Upper lobe of right lung (tissue), 1 donor: ENCODE measurements around the gene ARL5A. TPM values are rescaled to one million over a fixed set of nuclear protein-coding genes. Genes with fewer than 3 reads are reported as not detected.

Experiments
- ATAC-seq: fragments of 200-7000 bp; cut with Tn5 transposase; one replicate; pipeline ENCODE4 v1.9.1; 2020; ENCODE audit warnings: mild to moderate bottlenecking, moderate library complexity
- DNase-seq: peaks from one replicate; pipeline ENCODE4 v3.0.0-alpha.2; 2020
- H3K27ac ChIP-seq: fragments of 200-600 bp; one replicate; pipeline ENCODE4 v1.8.0; 2022
- H3K27me3 ChIP-seq: fragments of 200-600 bp; one replicate; pipeline ENCODE4 v1.8.0; 2022; ENCODE audit warnings: mild to moderate bottlenecking
- H3K36me3 ChIP-seq: fragments of 200-600 bp; one replicate; pipeline ENCODE4 v1.8.0; 2022
- H3K4me1 ChIP-seq: fragments of 200-600 bp; one replicate; pipeline ENCODE4 v1.8.0; 2022
- H3K4me3 ChIP-seq: fragments of 200-600 bp; one replicate; pipeline ENCODE4 v1.8.0; 2022; ENCODE audit warnings: mild to moderate bottlenecking
- H3K9me3 ChIP-seq: fragments of 200-600 bp; one replicate; pipeline ENCODE4 v1.8.0; 2022
- CTCF ChIP-seq: fragments of 200-600 bp; IDR thresholded peaks from one replicate; pipeline ENCODE4 v1.8.0; 2022; ENCODE audit warnings: antibody characterized with exemption
- intact Hi-C: fragments of 100-400 bp; cut with DNase I; formaldehyde crosslinking; loops from one replicate; pipeline ENCODE4 v1.11.0; 2022
- total RNA-seq: library from RNA; stranded (reverse); fragmentation: NEBNext Ultra II Directional; extraction: Animal tissue kit (Norgen Biotek cat#: 25700); gene quantifications from one replicate; pipeline ENCODE4 v1.2.1, GENCODE V29; 2021
- donor health status: DM: no; HTN: yes; CAD: no; lungs with severe emphysema.

Gene ARL5A
- total RNA-seq, 1 donor from 2014 or later, result 56.6 TPM

GRCh38 chr2:151860613-151861146 is 32.5 kb upstream of the ARL5A start:
- intact Hi-C loops, result no loop called here
- H3K4me1 ChIP-seq, result no peaks in the 10 kb centered on the region
- H3K9me3 ChIP-seq, result no peaks in the 10 kb centered on the region
- no peak overlapping the region for H3K27ac ChIP-seq
- TF ChIP-seq CTCF, result no peak
- no peaks in the 10 kb centered on the region for H3K36me3 ChIP-seq
- ATAC-seq (no peak), DNase-seq (no peak)
- no peak overlapping the region for H3K4me3 ChIP-seq
- no peaks in the 10 kb centered on the region for H3K27me3 ChIP-seq

- TF ChIP-seq CTCF, result no peak
- DNase-seq (no peak), ATAC-seq (no peak)
- intact Hi-C loops, result no loop called here
- H3K4me3 ChIP-seq, result no peak overlapping the region
- no peaks in the 10 kb centered on the region for H3K9me3 ChIP-seq
- H3K27me3 ChIP-seq, result no peaks in the 10 kb centered on the region
- no peaks in the 10 kb centered on the region for H3K36me3 ChIP-seq
- no peaks in the 10 kb centered on the region for H3K4me1 ChIP-seq
- no peak overlapping the region for H3K27ac ChIP-seq
Measured at GRCh38 chr2:151860210-151860609, 32.0 kb upstream of the ARL5A start.

- no peaks in the 10 kb centered on the region for H3K36me3 ChIP-seq
- H3K9me3 ChIP-seq, result no peaks in the 10 kb centered on the region
- H3K27me3 ChIP-seq, result no peaks in the 10 kb centered on the region
- no peak for TF ChIP-seq CTCF
- no peak overlapping the region for H3K27ac ChIP-seq
- DNase-seq, result no peak
- peaks cover 3% of the 10 kb centered on the region for H3K4me1 ChIP-seq
- intact Hi-C loops, result no loop called here
- no peak overlapping the region for H3K4me3 ChIP-seq
- ATAC-seq, result peak; percentile 97
Measured at GRCh38 chr2:151857650-151858049, 29.4 kb upstream of the ARL5A start.

- H3K4me3 ChIP-seq, result no peak overlapping the region
- no peak for ATAC-seq
- H3K4me1 ChIP-seq, result peaks cover 6% of the 10 kb centered on the region
- no peak for DNase-seq
- TF ChIP-seq CTCF, result no peak
- H3K36me3 ChIP-seq, result no peaks in the 10 kb centered on the region
- H3K27me3 ChIP-seq, result no peaks in the 10 kb centered on the region
- H3K9me3 ChIP-seq, result no peaks in the 10 kb centered on the region
- intact Hi-C loops, result no loop called here
- no peak overlapping the region for H3K27ac ChIP-seq
Measured at GRCh38 chr2:151855111-151855510, 26.9 kb upstream of the ARL5A start.

GRCh38 chr2:151853070-151853758 is 25.0 kb upstream of the ARL5A start:
- TF ChIP-seq CTCF, result no peak
- H3K36me3 ChIP-seq, result no peaks in the 10 kb centered on the region
- no peaks in the 10 kb centered on the region for H3K9me3 ChIP-seq
- H3K27ac ChIP-seq, result no peak overlapping the region
- intact Hi-C loops, result no loop called here
- H3K4me1 ChIP-seq, result peaks cover 6% of the 10 kb centered on the region
- ATAC-seq (no peak), DNase-seq (no peak)
- no peak overlapping the region for H3K4me3 ChIP-seq
- no peaks in the 10 kb centered on the region for H3K27me3 ChIP-seq
